Keratinocyte (primary cell): ENCODE results near the gene MBD1. TPM values are rescaled to one million over a fixed set of nuclear protein-coding genes. Genes with fewer than 3 reads are reported as not detected.

Source experiments
- DNase-seq: peaks from one replicate; pipeline ENCODE4 v3.0.0-alpha.2; 2011; ENCODE audit warnings: low read depth, missing footprints, low spot score
- FAIRE-seq: peaks from 2 replicates; lab custom pipeline; 2011; peaks lifted over from hg19 to GRCh38; lab: Jason Lieb, UNC
- H2AFZ ChIP-seq: 2 replicates; pipeline ENCODE4 v1.6.0; 2012; ENCODE audit warnings: low read length, control low read depth, inconsistent platforms; ENCODE audit not compliant: control insufficient read depth
- H3K27ac ChIP-seq: 2 replicates; pipeline ENCODE4 v1.5.1; 2011; ENCODE audit warnings: low read length; ENCODE audit not compliant: control insufficient read depth, insufficient read depth
- H3K27me3 ChIP-seq: 3 replicates; pipeline ENCODE4 v1.6.0; 2011; ENCODE audit warnings: low read length; ENCODE audit not compliant: control insufficient read depth, insufficient read depth; ENCODE audit errors: extremely low read depth
- H3K36me3 ChIP-seq, 2 experiments: 2 replicates in 1 of 2; 3 replicates in 1 of 2; pipeline ENCODE4 v1.5.1; 2011; ENCODE audit warnings: low read length in 2 of 2, mild to moderate bottlenecking in 1 of 2; ENCODE audit not compliant: control insufficient read depth in 2 of 2, insufficient read depth in 2 of 2; ENCODE audit errors: extremely low read depth in 1 of 2
- H3K4me1 ChIP-seq: 3 replicates; pipeline ENCODE4 v1.5.1; 2011; ENCODE audit warnings: low read length; ENCODE audit not compliant: control insufficient read depth, insufficient read depth; ENCODE audit errors: extremely low read depth
- H3K4me2 ChIP-seq: 3 replicates; pipeline ENCODE4 v1.6.0; 2011; ENCODE audit warnings: low read depth, low read length; ENCODE audit not compliant: control insufficient read depth, insufficient read depth; ENCODE audit errors: extremely low read depth
- H3K4me3 ChIP-seq, 3 experiments: fragments of 200-600 bp in 1 of 3; sonication (generic) in 1 of 3; 2 replicates in 2 of 3; 3 replicates in 1 of 3; pipeline ENCODE4 v1.5.1; 2011 to 2016; ENCODE audit warnings: low read length in 3 of 3, mild to moderate bottlenecking in 3 of 3, control low read depth in 2 of 3, inconsistent platforms in 1 of 3, low read depth in 1 of 3, mixed read lengths in 1 of 3, mixed run types in 1 of 3, moderate library complexity in 1 of 3; ENCODE audit not compliant: control insufficient read depth in 2 of 3, insufficient read depth in 2 of 3; ENCODE audit errors: extremely low read depth in 1 of 3
- H3K79me2 ChIP-seq: 2 replicates; pipeline ENCODE4 v1.6.0; 2012; ENCODE audit warnings: low read length; ENCODE audit not compliant: control insufficient read depth, insufficient read depth
- H3K9ac ChIP-seq: 3 replicates; pipeline ENCODE4 v1.6.0; 2011; ENCODE audit warnings: low read length; ENCODE audit not compliant: control insufficient read depth, insufficient read depth; ENCODE audit errors: extremely low read depth
- H3K9me1 ChIP-seq: 3 replicates; pipeline ENCODE4 v1.6.0; 2011; ENCODE audit warnings: low read length; ENCODE audit not compliant: control insufficient read depth, insufficient read depth; ENCODE audit errors: extremely low read depth
- H3K9me3 ChIP-seq: 2 replicates; pipeline ENCODE4 v1.5.1; 2012; ENCODE audit warnings: low read depth, low read length; ENCODE audit not compliant: control insufficient read depth
- H4K20me1 ChIP-seq: 3 replicates; pipeline ENCODE4 v1.6.0; 2011; ENCODE audit warnings: low read length; ENCODE audit not compliant: control insufficient read depth, insufficient read depth; ENCODE audit errors: extremely low read depth
- EZH2 ChIP-seq: IDR thresholded peaks from one replicate; pipeline ENCODE4 v1.6.1; 2012; ENCODE audit warnings: inconsistent platforms, mild to moderate bottlenecking, low read length, moderate library complexity
- dilution Hi-C: fragments of 300-500 bp; cut with MboI; formaldehyde crosslinking; loops from one replicate; pipeline ENCODE4 v1.7.0; 2020; ENCODE audit warnings: low sequenced_read_pairs; ENCODE audit not compliant: extremely low pct_ligation_motif_present
- polyA plus RNA-seq, 5 experiments: library from polyadenylated mRNA; depleted of rRNA in 3 of 5; stranded (reverse) in 3 of 5; stranded (forward) in 1 of 5; unstranded in 1 of 5; fragments of >200 nt; gene quantifications; 1 replicate in 1 of 5; 2 replicates in 3 of 5; 3 replicates in 1 of 5; pipeline versions ENCODE4 v1.2.1 to v1.2.3, GENCODE V29; 2011 to 2012; ENCODE audit warnings: missing spikeins in 2 of 5, low read depth in 1 of 5, low replicate concordance in 1 of 5
- TF ChIP-seq, protein P1 (sequence below), 3 experiments: IDR thresholded peaks in 1 of 3; conservative IDR thresholded peaks in 1 of 3; optimal IDR thresholded peaks in 1 of 3; 2 replicates in 2 of 3; 3 replicates in 1 of 3; pipeline versions ENCODE3 to v1.5.1; 2011; ENCODE audit warnings: low read length in 3 of 3, mild to moderate bottlenecking in 3 of 3, moderate library complexity in 2 of 3, control low read depth in 1 of 3, inconsistent platforms in 1 of 3; ENCODE audit not compliant: insufficient read depth in 2 of 3; ENCODE audit errors: extremely low read depth in 1 of 3

MBD1 gene
- polyA plus RNA-seq, 1 donor (not counting 4 experiments of a cell fraction or from before 2014, with no cell fraction given), result 64.2 TPM

DNA sequence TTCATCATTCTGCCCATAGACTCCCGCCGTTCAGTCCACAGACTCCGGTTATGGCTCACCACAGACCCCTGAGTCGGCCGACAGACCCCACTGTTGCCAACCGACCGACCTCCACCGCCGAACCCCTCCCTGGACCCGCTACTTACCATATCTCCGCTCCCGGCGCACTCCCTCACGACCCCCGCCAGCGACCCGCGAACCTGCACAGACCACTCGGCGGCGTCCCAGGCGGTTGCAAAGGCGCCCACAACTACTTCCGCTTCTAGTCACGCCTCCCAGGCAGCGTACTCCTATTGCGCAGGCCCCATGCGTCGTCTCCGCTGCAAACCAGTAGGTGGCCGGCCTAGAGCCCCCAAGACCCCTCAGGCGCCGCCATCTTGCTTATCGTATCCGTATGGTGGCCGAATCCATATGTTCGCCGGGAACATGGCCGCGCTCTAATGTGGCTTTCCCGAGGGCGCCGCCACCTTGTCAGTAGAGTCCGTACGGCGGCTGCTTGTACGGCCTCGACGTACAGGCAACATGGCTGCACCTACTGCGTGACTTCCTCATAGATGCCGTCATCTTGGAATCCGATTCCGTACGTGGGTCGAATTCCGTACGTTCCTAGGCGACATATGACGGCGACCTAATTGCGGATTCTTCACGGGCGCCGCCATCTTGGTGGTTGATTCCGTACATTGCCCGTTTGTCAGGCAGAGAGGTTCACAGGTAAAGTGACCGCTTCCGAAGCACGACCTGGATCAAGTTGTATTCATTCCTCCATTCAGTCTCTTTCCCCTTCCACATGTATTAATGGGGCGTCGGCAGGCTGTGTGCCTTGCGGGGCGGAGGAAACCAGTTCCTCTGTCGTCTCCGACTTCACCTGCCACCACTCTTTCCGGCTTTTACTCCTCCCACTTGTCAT is 6.4 kb upstream of the MBD1 start, which contains the start of gene CXXC1:
TSS of gene CXXC1 (minus strand) at position 252 of the 907 bp plus-strand sequence. CDS start at position 149, 103 bp downstream.
- peak within 1 kb of the TSS; percentile 77 for H3K27ac ChIP-seq
- H4K20me1 ChIP-seq, result no peaks in the 10 kb centered on the region
- peak within 1 kb of the TSS; percentile 65 to 92 (median 90) for H3K4me3 ChIP-seq
- H3K9me1 ChIP-seq, result no peaks in the 10 kb centered on the region
- H2AFZ ChIP-seq, result peak within 1 kb of the TSS; percentile 83
- FAIRE-seq (peak; percentile 87), DNase-seq (peak; percentile 98)
- peaks cover 27% of the 10 kb centered on the region for H3K4me1 ChIP-seq
- H3K9me3 ChIP-seq, result no peaks in the 10 kb centered on the region
- H3K36me3 ChIP-seq, result peaks cover 16 to 26% of the 10 kb centered on the region in 2 experiments
- peak within 1 kb of the TSS; percentile 80 for H3K4me2 ChIP-seq
- no peak for TF ChIP-seq EZH2
- TF ChIP-seq, protein P1, sequence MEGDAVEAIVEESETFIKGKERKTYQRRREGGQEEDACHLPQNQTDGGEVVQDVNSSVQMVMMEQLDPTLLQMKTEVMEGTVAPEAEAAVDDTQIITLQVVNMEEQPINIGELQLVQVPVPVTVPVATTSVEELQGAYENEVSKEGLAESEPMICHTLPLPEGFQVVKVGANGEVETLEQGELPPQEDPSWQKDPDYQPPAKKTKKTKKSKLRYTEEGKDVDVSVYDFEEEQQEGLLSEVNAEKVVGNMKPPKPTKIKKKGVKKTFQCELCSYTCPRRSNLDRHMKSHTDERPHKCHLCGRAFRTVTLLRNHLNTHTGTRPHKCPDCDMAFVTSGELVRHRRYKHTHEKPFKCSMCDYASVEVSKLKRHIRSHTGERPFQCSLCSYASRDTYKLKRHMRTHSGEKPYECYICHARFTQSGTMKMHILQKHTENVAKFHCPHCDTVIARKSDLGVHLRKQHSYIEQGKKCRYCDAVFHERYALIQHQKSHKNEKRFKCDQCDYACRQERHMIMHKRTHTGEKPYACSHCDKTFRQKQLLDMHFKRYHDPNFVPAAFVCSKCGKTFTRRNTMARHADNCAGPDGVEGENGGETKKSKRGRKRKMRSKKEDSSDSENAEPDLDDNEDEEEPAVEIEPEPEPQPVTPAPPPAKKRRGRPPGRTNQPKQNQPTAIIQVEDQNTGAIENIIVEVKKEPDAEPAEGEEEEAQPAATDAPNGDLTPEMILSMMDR (optimal IDR thresholded peaks at IDR 0.05 in 1 of 3, IDR thresholded peaks at IDR 0.05 in 1 of 3, conservative IDR thresholded peaks at IDR 0.05 in 1 of 3; ENCODE audit: extremely low read depth in 1 of 3, insufficient read depth in 2 of 3, low read length in 3 of 3), result peak in 2 of 3 experiments; percentile 48 to 63
- peak within 1 kb of the TSS; percentile 88 for H3K9ac ChIP-seq
- H3K27me3 ChIP-seq, result no peaks in the 10 kb centered on the region
- dilution Hi-C loops, result no loop called here
- peaks cover 26% of the 10 kb centered on the region for H3K79me2 ChIP-seq

DNA sequence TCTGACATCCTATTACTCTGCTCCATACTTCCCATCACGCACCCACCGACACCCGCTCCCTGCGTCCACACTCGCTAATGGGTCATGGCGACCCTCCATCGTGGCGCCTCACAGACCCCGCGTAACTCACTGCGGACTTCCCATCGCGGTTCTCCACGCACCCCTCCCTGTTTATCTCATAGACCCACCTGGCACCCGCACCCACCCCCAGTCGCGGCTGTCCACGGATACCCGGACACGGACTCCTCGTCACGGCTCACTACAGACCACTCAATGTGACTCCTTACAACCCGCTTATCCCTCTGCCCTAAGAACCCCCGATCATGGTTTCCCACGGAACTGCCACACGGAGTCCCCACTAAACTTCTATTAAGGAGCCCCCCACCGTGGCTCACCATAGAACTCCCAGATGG is 5.7 kb upstream of the MBD1 start:
- Histone ChIP-seq H3K4me3 (peak overlapping the region; percentile 65 to 92 (median 90)), H3K4me2 (peak overlapping the region; percentile 80), H3K36me3 (peaks cover 19 to 31% of the 10 kb centered on the region in 2 experiments), H2AFZ (peak overlapping the region; percentile 79), H3K4me1 (peaks cover 30% of the 10 kb centered on the region), H3K79me2 (peaks cover 31% of the 10 kb centered on the region), H4K20me1 (no peaks in the 10 kb centered on the region), H3K9me1 (no peaks in the 10 kb centered on the region), H3K27me3 (no peaks in the 10 kb centered on the region), H3K9me3 (no peaks in the 10 kb centered on the region), H3K9ac (peak overlapping the region; percentile 88), H3K27ac (peak overlapping the region; percentile 77)
- no peak for FAIRE-seq
- TF ChIP-seq, protein P1 (optimal IDR thresholded peaks at IDR 0.05 in 1 of 3, IDR thresholded peaks at IDR 0.05 in 1 of 3, conservative IDR thresholded peaks at IDR 0.05 in 1 of 3; ENCODE audit: extremely low read depth in 1 of 3, insufficient read depth in 2 of 3, low read length in 3 of 3), result no peak
- DNase-seq, result no peak
- dilution Hi-C loops, result no loop called here
